8988T (cell line): ENCODE results near the gene FUT6.
A peak's percentile ranks its signal among the peaks of the same experiment; 100 is the strongest.
"Not testable (repeated sequence)": the region's sequence is repeated elsewhere in the genome, so short reads cannot be mapped to it uniquely, and the experiment has no call there.

ENCODE experiments used
- DNase-seq: peaks from one replicate; pipeline ENCODE4 v3.0.0; 2011

The FUT6 gene

GRCh38 chr19:5839065-5840017 is at the start of gene FUT6:
FUT6 (minus strand) TSS chr19:5839702; CDS start chr19:5832567, 7,135 bp downstream.
- peak; percentile 2 for DNase-seq

- DNase-seq: not testable (repeated sequence)
Observed at GRCh38 chr19:5884065-5884811, 44.7 kb upstream of the FUT6 start.

GRCh38 chr19:5883157-5883873 is 43.8 kb upstream of the FUT6 start:
- DNase-seq: not testable (repeated sequence)

GRCh38 chr19:5882421-5882968 is 43.0 kb upstream of the FUT6 start:
- DNase-seq: no peak

- no peak for DNase-seq
Observed at GRCh38 chr19:5881543-5882299, 42.2 kb upstream of the FUT6 start.

GRCh38 chr19:5880604-5881078 is 41.1 kb upstream of the FUT6 start:
- DNase-seq: no peak

- no peak for DNase-seq
Observed at GRCh38 chr19:5880196-5880595, 40.7 kb upstream of the FUT6 start.

GRCh38 chr19:5877882-5878281 is 38.4 kb upstream of the FUT6 start:
- DNase-seq: no peak

GRCh38 chr19:5877427-5877826 is 37.9 kb upstream of the FUT6 start:
- no peak for DNase-seq

- not testable (repeated sequence) for DNase-seq
Observed at GRCh38 chr19:5874496-5874895, 35.0 kb upstream of the FUT6 start.

- peak; percentile 2 for DNase-seq
Observed at GRCh38 chr19:5873617-5874199, 34.2 kb upstream of the FUT6 start.

GRCh38 chr19:5870986-5871394 is 31.5 kb upstream of the FUT6 start:
- DNase-seq: no peak

GRCh38 chr19:5867201-5868136 is 28.0 kb upstream of the FUT6 start:
- no peak for DNase-seq

GRCh38 chr19:5865772-5866171 is 26.3 kb upstream of the FUT6 start:
- DNase-seq: no peak

- no peak for DNase-seq
Observed at GRCh38 chr19:5864725-5865486, 25.4 kb upstream of the FUT6 start.

- no peak for DNase-seq
Observed at GRCh38 chr19:5864013-5864720, 24.7 kb upstream of the FUT6 start.

GRCh38 chr19:5863030-5863665 is 23.6 kb upstream of the FUT6 start:
- no peak for DNase-seq
